Liver (tissue), 9 donors: ENCODE data around the gene NT5DC2. TPM values are rescaled to one million over a fixed set of nuclear protein-coding genes. Genes with fewer than 3 reads are reported as not detected.

Experiments used
- DNase-seq: peaks from one replicate; pipeline ENCODE4 v3.0.0-alpha.2; 2017; ENCODE audit warnings: low spot score
- H3K27ac ChIP-seq, 2 donors: one replicate each; pipeline ENCODE4 v1.7.0; 2013; ENCODE audit warnings: inconsistent platforms in 2 of 2, low read length in 2 of 2, control low read depth in 1 of 2, low read depth in 1 of 2, mild to moderate bottlenecking in 1 of 2
- H3K27me3 ChIP-seq, 4 donors: one replicate each; pipeline versions ENCODE4 v1.6.1 to v1.7.0; 2013; ENCODE audit warnings: low read length in 3 of 4, inconsistent platforms in 1 of 4, mild to moderate bottlenecking in 1 of 4, moderate library complexity in 1 of 4; ENCODE audit not compliant: control insufficient read depth in 4 of 4, insufficient read depth in 4 of 4
- H3K36me3 ChIP-seq, 4 donors: one replicate each; pipeline versions ENCODE4 v1.6.1 to v1.7.0; 2013; ENCODE audit warnings: low read length in 3 of 4, mild to moderate bottlenecking in 3 of 4, low read depth in 1 of 4, moderate library complexity in 1 of 4; ENCODE audit not compliant: control insufficient read depth in 4 of 4, insufficient read depth in 3 of 4
- H3K4me1 ChIP-seq, 4 donors: one replicate each; pipeline versions ENCODE4 v1.6.1 to v1.7.0; 2013; ENCODE audit warnings: low read length in 3 of 4, mild to moderate bottlenecking in 3 of 4, moderate library complexity in 1 of 4; ENCODE audit not compliant: control insufficient read depth in 4 of 4, insufficient read depth in 4 of 4
- H3K4me3 ChIP-seq, 3 donors: one replicate each; pipeline versions ENCODE4 v1.6.1 to v1.7.0; 2013; ENCODE audit warnings: low read length in 3 of 3, control low read depth in 1 of 3, low read depth in 1 of 3, mild to moderate bottlenecking in 1 of 3
- H3K9ac ChIP-seq, 2 donors: one replicate each; pipeline ENCODE4 v1.7.0; 2013; ENCODE audit warnings: low read length in 2 of 2, mild to moderate bottlenecking in 2 of 2, moderate library complexity in 2 of 2, control low read depth in 1 of 2, low read depth in 1 of 2
- H3K9me3 ChIP-seq, 4 donors: one replicate each; pipeline versions ENCODE4 v1.6.1 to v1.7.0; 2013; ENCODE audit warnings: low read length in 3 of 4; ENCODE audit not compliant: control insufficient read depth in 4 of 4
- EGR1 ChIP-seq, 2 donors: IDR thresholded peaks; 2 replicates each; pipeline ENCODE4 v1.6.1; 2016 to 2018; ENCODE audit warnings: antibody characterized with exemption in 2 of 2, low read depth in 2 of 2
- FOXA1 ChIP-seq: IDR thresholded peaks from 2 replicates; pipeline ENCODE4 v1.6.1; 2016; ENCODE audit warnings: antibody characterized with exemption
- FOXA2 ChIP-seq: IDR thresholded peaks from 2 replicates; pipeline ENCODE4 v1.6.1; 2016; ENCODE audit warnings: antibody characterized with exemption
- GABPA ChIP-seq, 2 donors: IDR thresholded peaks in 1 of 2; conservative IDR thresholded peaks in 1 of 2; 2 replicates each; pipeline ENCODE4 v1.6.1; 2016; ENCODE audit warnings: antibody characterized with exemption in 2 of 2, mild to moderate bottlenecking in 1 of 2, moderate library complexity in 1 of 2
- HNF4A ChIP-seq, 2 donors: conservative IDR thresholded peaks; 2 replicates each; pipeline ENCODE4 v1.6.1; 2016; ENCODE audit warnings: antibody characterized with exemption in 2 of 2, mild to moderate bottlenecking in 2 of 2
- HNF4G ChIP-seq: IDR thresholded peaks from 2 replicates; pipeline ENCODE4 v1.6.1; 2016; ENCODE audit warnings: antibody characterized with exemption
- JUND ChIP-seq, 2 donors: IDR thresholded peaks; 2 replicates each; pipeline ENCODE4 v1.6.1; 2016; ENCODE audit warnings: antibody characterized with exemption in 2 of 2
- NR2F2 ChIP-seq: IDR thresholded peaks from 2 replicates; pipeline ENCODE4 v1.6.1; 2016; ENCODE audit warnings: antibody characterized with exemption
- RAD21 ChIP-seq, 2 donors: IDR thresholded peaks; 2 replicates each; pipeline ENCODE4 v1.6.1; 2016; ENCODE audit warnings: antibody characterized with exemption in 2 of 2, mild to moderate bottlenecking in 2 of 2
- RXRA ChIP-seq, 2 donors: IDR thresholded peaks; 2 replicates each; pipeline ENCODE4 v1.6.1; 2017 to 2018; ENCODE audit warnings: antibody characterized with exemption in 2 of 2, mild to moderate bottlenecking in 1 of 2
- SP1 ChIP-seq: IDR thresholded peaks from 2 replicates; pipeline ENCODE4 v1.6.1; 2018; ENCODE audit warnings: antibody characterized with exemption, mild to moderate bottlenecking
- TAF1 ChIP-seq: conservative IDR thresholded peaks from 2 replicates; pipeline ENCODE4 v1.6.1; 2016; ENCODE audit warnings: antibody characterized with exemption, mild to moderate bottlenecking
- YY1 ChIP-seq: IDR thresholded peaks from 2 replicates; pipeline ENCODE4 v1.6.1; 2016; ENCODE audit warnings: antibody characterized with exemption, mild to moderate bottlenecking
- WGBS: extraction: QIAGEN DNeasy Blood & Tissue Kit; methylation state at CpG from one replicate; pipeline ENCODE4 v1.1.7; 2013; 5-methylcytosine and 5-hydroxymethylcytosine counted together
- polyA plus RNA-seq, 2 donors: library from polyadenylated mRNA; stranded (reverse) in 1 of 2; unstranded in 1 of 2; fragments of 200-250 nt in 1 of 2; fragments of >200 nt in 1 of 2; fragmentation: Nextera tagmentation in 1 of 2; extraction: Ambion mirVana in 1 of 2; gene quantifications; one replicate each; pipeline versions ENCODE4 v1.2.1 to v1.2.3, GENCODE V29; 2013 to 2015
- total RNA-seq, 2 donors: library from RNA; depleted of rRNA; stranded (reverse); fragments of >200 nt; gene quantifications; one replicate each; pipeline ENCODE4 v1.2.3, GENCODE V29; 2014
- TF ChIP-seq, protein P1 (sequence below): IDR thresholded peaks from 2 replicates; pipeline ENCODE4 v1.6.1; 2016; ENCODE audit warnings: antibody characterized with exemption
- TF ChIP-seq, protein P2 (sequence below): IDR thresholded peaks from 2 replicates; pipeline ENCODE4 v1.6.1; 2016; ENCODE audit warnings: antibody characterized with exemption, mild to moderate bottlenecking
- TF ChIP-seq, protein P3 (sequence below): fragments of 150-350 bp; IDR thresholded peaks from 2 replicates; pipeline ENCODE4 v1.5.1; 2017; ENCODE audit warnings: improper control_type of control experiment, low read depth, low read length; ENCODE audit not compliant: missing input control
- TF ChIP-seq, protein P4 (sequence below): IDR thresholded peaks from 2 replicates; pipeline ENCODE4 v1.6.1; 2016; ENCODE audit warnings: antibody characterized with exemption
- TF ChIP-seq, protein P5 (sequence below): IDR thresholded peaks from 2 replicates; pipeline ENCODE4 v1.6.1; 2016; ENCODE audit warnings: antibody characterized with exemption
- donor health status: healthy.
- donor health status: healthy.
- donor health status: healthy.
- donor health status: healthy.
- donor health status: healthy.

Gene NT5DC2
- total and polyA plus RNA-seq, 4 donors = 2.8 to 20.9 (median 3.1) TPM

DNA sequence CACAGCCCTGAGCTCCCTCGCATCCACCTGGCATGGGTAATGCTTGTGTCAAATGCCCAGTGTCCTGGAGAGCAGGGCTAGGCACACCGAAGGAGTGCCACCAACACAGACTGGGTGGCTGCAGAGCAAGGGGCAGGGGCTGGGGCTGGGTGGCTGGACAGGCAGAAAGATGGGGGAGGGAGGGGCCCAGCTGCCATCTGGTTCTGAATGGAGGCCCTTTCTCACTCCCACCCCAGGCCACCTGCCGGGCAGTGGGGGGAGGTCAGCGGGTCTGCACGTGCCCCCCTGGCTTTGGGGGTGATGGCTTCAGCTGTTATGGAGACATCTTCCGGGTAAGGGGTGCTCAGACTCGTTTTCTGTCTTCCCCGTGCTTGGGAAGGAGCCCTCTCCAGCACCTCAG lies 21.6 kb downstream of the NT5DC2 start:
- WGBS = 70% methylated on average over 8 of the region's 8 CpGs
- TF ChIP-seq JUND (IDR thresholded peaks at IDR 0.05) (no peak), HNF4A (conservative IDR thresholded peaks at IDR 0.05) (no peak), RAD21 (IDR thresholded peaks at IDR 0.05) (no peak), NR2F2 (no peak), FOXA2 (no peak), HNF4G (no peak), TAF1 (no peak), FOXA1 (no peak), YY1 (no peak), SP1 (no peak), GABPA (IDR thresholded peaks at IDR 0.05 in 1 of 2, conservative IDR thresholded peaks at IDR 0.05 in 1 of 2) (no peak), RXRA (IDR thresholded peaks at IDR 0.05) (no peak), EGR1 (IDR thresholded peaks at IDR 0.05; ENCODE audit: low read depth in 2 of 2) (no peak)
- TF ChIP-seq, protein P1, sequence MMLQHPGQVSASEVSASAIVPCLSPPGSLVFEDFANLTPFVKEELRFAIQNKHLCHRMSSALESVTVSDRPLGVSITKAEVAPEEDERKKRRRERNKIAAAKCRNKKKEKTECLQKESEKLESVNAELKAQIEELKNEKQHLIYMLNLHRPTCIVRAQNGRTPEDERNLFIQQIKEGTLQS = no peak
- TF ChIP-seq, protein P2, sequence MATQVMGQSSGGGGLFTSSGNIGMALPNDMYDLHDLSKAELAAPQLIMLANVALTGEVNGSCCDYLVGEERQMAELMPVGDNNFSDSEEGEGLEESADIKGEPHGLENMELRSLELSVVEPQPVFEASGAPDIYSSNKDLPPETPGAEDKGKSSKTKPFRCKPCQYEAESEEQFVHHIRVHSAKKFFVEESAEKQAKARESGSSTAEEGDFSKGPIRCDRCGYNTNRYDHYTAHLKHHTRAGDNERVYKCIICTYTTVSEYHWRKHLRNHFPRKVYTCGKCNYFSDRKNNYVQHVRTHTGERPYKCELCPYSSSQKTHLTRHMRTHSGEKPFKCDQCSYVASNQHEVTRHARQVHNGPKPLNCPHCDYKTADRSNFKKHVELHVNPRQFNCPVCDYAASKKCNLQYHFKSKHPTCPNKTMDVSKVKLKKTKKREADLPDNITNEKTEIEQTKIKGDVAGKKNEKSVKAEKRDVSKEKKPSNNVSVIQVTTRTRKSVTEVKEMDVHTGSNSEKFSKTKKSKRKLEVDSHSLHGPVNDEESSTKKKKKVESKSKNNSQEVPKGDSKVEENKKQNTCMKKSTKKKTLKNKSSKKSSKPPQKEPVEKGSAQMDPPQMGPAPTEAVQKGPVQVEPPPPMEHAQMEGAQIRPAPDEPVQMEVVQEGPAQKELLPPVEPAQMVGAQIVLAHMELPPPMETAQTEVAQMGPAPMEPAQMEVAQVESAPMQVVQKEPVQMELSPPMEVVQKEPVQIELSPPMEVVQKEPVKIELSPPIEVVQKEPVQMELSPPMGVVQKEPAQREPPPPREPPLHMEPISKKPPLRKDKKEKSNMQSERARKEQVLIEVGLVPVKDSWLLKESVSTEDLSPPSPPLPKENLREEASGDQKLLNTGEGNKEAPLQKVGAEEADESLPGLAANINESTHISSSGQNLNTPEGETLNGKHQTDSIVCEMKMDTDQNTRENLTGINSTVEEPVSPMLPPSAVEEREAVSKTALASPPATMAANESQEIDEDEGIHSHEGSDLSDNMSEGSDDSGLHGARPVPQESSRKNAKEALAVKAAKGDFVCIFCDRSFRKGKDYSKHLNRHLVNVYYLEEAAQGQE = no peak
- TF ChIP-seq, protein P3, sequence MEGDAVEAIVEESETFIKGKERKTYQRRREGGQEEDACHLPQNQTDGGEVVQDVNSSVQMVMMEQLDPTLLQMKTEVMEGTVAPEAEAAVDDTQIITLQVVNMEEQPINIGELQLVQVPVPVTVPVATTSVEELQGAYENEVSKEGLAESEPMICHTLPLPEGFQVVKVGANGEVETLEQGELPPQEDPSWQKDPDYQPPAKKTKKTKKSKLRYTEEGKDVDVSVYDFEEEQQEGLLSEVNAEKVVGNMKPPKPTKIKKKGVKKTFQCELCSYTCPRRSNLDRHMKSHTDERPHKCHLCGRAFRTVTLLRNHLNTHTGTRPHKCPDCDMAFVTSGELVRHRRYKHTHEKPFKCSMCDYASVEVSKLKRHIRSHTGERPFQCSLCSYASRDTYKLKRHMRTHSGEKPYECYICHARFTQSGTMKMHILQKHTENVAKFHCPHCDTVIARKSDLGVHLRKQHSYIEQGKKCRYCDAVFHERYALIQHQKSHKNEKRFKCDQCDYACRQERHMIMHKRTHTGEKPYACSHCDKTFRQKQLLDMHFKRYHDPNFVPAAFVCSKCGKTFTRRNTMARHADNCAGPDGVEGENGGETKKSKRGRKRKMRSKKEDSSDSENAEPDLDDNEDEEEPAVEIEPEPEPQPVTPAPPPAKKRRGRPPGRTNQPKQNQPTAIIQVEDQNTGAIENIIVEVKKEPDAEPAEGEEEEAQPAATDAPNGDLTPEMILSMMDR = no peak
- TF ChIP-seq, protein P4, sequence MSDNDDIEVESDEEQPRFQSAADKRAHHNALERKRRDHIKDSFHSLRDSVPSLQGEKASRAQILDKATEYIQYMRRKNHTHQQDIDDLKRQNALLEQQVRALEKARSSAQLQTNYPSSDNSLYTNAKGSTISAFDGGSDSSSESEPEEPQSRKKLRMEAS = no peak
- TF ChIP-seq, protein P5, sequence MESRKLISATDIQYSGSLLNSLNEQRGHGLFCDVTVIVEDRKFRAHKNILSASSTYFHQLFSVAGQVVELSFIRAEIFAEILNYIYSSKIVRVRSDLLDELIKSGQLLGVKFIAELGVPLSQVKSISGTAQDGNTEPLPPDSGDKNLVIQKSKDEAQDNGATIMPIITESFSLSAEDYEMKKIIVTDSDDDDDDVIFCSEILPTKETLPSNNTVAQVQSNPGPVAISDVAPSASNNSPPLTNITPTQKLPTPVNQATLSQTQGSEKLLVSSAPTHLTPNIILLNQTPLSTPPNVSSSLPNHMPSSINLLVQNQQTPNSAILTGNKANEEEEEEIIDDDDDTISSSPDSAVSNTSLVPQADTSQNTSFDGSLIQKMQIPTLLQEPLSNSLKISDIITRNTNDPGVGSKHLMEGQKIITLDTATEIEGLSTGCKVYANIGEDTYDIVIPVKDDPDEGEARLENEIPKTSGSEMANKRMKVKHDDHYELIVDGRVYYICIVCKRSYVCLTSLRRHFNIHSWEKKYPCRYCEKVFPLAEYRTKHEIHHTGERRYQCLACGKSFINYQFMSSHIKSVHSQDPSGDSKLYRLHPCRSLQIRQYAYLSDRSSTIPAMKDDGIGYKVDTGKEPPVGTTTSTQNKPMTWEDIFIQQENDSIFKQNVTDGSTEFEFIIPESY = no peak
- no peak for DNase-seq
- Histone ChIP-seq H3K27ac (no peak overlapping the region), H3K9ac (no peak overlapping the region), H3K27me3 (no peaks in the 10 kb centered on the region), H3K36me3 (no peaks in the 10 kb centered on the region), H3K4me3 (no peak overlapping the region), H3K4me1 (no peaks in the 10 kb centered on the region), H3K9me3 (no peaks in the 10 kb centered on the region)
